GM10248 (cell line): ENCODE results near the gene SLC37A4.
A peak's percentile ranks its signal among the peaks of the same experiment; 100 is the strongest.
"Not testable (repeated sequence)": the region's sequence is repeated elsewhere in the genome, so short reads cannot be mapped to it uniquely, and the experiment has no call there.

Source experiments
- CTCF ChIA-PET: fragments of 300-600 bp; sonication (Branson Sonifier 250); formaldehyde crosslinking; extraction: SDS; loops from one replicate; lab custom pipeline; 2021; ENCODE audit warnings: antibody characterized with exemption; lab: Yijun Ruan, JAX
- POLR2A ChIA-PET: fragments of 350-650 bp; sonication (Branson Sonifier 250); formaldehyde crosslinking; extraction: SDS; loops from one replicate; lab custom pipeline; 2020; ENCODE audit warnings: antibody characterized with exemption; lab: Yijun Ruan, JAX
- DNase-seq: peaks from one replicate; pipeline ENCODE4 v3.0.0; 2012; ENCODE audit errors: extremely low spot score
- TF ChIP-seq, protein P1 (sequence below): IDR thresholded peaks from 2 replicates; pipeline ENCODE4 v1.5.1; 2012; ENCODE audit warnings: mild to moderate bottlenecking, low read depth; ENCODE audit errors: extremely low read depth, missing control alignments, control extremely low read depth

Gene SLC37A4

DNA sequence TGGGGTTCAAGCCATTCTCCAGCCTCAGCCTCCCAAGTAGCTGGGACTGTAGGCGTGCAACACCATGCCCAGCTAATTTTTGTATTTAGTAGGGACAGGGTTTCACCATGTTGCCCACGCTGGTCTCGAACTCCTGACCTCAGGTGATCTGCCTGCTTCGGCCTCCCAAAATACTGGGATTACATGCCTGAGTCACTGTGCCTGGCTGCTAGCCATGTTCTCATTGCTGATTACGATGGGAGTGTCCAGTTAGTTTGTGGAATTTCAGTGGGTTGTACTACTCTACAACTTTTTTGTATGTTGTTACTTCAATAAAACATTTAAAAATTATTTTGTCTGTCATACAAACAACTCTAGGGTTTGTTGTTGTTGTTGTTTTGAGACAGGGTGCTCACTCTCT, 32.1 kb upstream of the SLC37A4 start:
- CTCF ChIA-PET = interaction anchor here (1.0 to 1.2 kb wide), 3 partner anchors 24 to 258 kb away, joined by 3 to 4 read pairs (median 3); a partner anchor contains a TSS
- POLR2A ChIA-PET = no interaction called here
- TF ChIP-seq, protein P1, sequence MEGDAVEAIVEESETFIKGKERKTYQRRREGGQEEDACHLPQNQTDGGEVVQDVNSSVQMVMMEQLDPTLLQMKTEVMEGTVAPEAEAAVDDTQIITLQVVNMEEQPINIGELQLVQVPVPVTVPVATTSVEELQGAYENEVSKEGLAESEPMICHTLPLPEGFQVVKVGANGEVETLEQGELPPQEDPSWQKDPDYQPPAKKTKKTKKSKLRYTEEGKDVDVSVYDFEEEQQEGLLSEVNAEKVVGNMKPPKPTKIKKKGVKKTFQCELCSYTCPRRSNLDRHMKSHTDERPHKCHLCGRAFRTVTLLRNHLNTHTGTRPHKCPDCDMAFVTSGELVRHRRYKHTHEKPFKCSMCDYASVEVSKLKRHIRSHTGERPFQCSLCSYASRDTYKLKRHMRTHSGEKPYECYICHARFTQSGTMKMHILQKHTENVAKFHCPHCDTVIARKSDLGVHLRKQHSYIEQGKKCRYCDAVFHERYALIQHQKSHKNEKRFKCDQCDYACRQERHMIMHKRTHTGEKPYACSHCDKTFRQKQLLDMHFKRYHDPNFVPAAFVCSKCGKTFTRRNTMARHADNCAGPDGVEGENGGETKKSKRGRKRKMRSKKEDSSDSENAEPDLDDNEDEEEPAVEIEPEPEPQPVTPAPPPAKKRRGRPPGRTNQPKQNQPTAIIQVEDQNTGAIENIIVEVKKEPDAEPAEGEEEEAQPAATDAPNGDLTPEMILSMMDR = no peak
- no peak for DNase-seq

DNA sequence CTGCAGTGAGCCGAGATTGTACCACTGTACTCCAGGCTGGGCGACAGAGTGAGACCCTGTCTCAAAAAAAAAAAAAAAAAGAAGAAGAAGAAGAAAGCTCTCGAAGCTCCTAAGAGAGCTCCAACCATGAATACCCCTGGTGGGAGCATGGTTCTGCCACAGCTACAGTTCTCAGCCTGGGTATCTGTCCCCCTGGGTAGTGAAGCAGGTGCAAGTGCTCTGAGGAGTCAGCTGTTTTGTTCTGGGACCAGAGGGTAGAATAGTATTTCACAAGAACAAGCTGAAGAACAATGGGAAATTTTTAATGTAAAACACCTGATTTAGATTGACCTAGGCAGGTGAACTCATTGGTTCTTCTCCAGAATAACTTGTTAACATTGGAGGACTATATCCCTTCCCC, 30.6 kb upstream of the SLC37A4 start:
- ChIA-PET CTCF (interaction anchor here (1.1 to 1.3 kb wide), 3 partner anchors 12 to 277 kb away, joined by 3 read pairs; no protein-coding TSS in a partner anchor), POLR2A (no interaction called here)
- TF ChIP-seq, protein P1 = no peak
- no peak for DNase-seq

DNA sequence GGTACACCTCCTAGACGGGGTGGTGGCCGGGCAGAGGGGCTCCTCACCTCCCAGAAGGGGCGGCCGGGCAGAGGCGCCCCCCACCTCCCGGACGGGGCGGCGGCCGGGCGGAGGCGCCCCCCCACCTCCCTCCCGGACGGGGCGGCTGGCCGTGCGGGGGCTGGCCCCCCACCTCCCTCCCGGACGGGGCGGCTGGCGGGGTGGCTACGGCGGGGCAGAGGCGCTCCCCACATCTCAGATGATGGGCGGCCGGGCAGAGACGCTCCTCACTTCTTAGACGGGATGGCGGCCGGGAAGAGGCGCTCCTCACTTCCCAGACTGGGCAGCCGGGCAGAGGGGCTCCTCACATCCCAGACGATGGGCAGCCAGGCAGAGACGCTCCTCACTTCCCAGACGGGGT, 28.5 kb upstream of the SLC37A4 start:
- POLR2A ChIA-PET, DNase-seq: not testable (repeated sequence)
- CTCF ChIA-PET = interaction anchor here (0.8 to 1.2 kb wide), 2 partner anchors 8 to 265 kb away, joined by 3 read pairs; no protein-coding TSS in a partner anchor

DNA sequence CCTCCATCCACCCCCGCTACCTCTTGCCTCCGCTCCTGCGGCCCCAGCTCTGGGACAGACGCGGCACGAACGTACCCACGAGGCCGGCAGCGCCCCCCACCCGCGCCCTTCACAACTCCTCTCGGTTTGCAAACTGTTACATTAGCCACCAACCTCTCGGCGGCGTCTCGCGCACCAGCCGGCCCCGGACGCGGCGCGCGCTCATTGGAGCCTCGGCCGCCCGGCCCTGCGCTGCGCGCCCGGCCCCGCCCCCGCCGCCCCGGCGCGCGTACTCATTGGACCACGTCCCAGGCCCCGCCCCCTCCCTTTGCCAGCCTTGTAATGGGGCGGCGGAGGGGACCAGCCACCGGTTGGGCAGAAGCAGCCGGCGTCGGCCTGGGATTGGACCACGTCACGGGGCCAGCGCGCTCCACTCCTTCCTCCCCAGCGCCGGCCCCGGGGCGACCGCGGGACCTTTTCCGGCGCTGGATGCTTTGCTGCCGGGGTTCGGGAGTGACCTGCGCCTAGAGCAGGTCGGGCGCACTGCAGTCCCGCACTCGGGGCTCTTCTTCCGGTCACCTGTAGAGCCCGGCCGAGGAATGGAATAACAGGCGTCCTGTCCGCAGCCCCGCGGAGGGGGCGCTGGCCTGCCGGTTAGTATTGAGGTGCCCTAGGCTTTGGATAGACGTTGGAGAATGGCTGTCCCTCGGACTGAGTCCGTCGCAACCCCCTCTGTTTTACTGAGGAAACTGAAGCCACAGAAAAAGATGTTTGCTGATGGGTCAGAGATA, 26.5 kb upstream of the SLC37A4 start, which contains the start of gene HYOU1:
Gene HYOU1, minus strand, starts transcription at position 206 of the 770 bp plus-strand sequence. CDS start 1,045 bp downstream, outside the sequence.
- peak; percentile 99 for DNase-seq
- POLR2A ChIA-PET = interaction anchor here (1.0 to 2.1 kb wide), 6 partner anchors 9 to 38 kb away, joined by 3 to 6 read pairs (median 4); partner anchors contain the start of genes HMBS and VPS11
- CTCF ChIA-PET = interaction anchor here (0.6 to 4.4 kb wide), 14 partner anchors 9 to 268 kb away, joined by 3 to 39 read pairs (median 3); partner anchors contain the start of genes DPAGT1 and VPS11
- TF ChIP-seq, protein P1 = peak; percentile 18

DNA sequence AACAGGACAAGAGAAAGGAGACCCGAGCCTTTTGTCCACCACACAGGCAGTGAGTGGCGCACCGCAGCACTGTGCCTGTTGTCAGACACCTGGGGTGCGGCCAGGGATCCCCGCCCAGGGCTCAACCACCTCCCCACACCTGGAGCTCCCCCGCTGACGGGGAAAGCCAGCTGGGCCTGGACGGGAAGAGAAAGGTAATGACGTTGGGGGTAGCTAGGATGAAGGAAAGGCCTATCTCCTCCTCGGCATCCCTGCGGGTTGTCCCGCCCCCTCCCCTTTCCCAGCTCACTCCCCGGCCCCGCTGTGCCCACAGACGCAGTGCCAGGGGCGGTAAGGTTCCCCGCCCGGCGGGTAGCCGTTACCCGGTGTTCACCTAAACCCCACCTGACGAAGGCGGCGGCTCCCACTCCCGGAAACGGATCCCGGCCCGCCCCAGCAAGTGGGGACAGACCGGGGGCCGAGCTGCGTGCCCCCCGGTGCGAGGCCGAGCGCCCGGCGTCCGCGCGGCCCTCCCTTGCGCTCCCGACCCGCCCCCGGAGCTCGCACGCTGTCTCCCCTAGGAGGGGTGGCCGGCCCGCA, 25.8 kb upstream of the SLC37A4 start:
- TF ChIP-seq, protein P1 = no peak
- ChIA-PET POLR2A (interaction anchor here (1.0 to 2.1 kb wide), 7 partner anchors 8 to 38 kb away, joined by 3 to 6 read pairs (median 5); partner anchors contain the start of genes HMBS, TRAPPC4 and VPS11), CTCF (interaction anchor here (0.6 to 4.4 kb wide), 13 partner anchors 9 to 269 kb away, joined by 3 to 39 read pairs (median 3); partner anchors contain the start of genes DPAGT1 and VPS11)
- DNase-seq = peak; percentile 39

DNA sequence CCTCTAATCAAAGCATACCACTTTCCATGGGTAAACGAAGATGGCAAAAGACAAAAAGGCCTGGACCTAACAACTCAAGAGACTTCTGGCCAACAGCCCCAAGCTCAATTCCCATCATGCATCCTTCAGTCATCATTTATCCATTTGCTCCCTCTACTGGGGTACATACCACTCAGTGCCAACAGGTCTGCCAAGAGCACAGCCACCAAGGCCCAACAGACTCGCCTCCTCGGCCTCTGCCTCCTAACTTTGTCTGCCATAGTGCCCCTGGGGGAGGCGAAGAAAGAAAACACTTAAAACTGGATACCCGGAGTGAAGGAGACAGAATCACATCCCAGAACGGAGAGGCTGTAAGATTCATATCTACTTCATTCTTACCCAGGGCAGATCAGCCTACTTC, 25.2 kb upstream of the SLC37A4 start:
- DNase-seq = no peak

More for the DNA sequence above, 25.2 kb upstream of the SLC37A4 start:
- CTCF ChIA-PET = interaction anchor here (0.7 to 4.4 kb wide), 8 partner anchors 11 to 269 kb away, joined by 3 to 39 read pairs (median 3); partner anchors contain the start of gene VPS11
- POLR2A ChIA-PET = interaction anchor here (1.0 to 2.1 kb wide), 7 partner anchors 8 to 39 kb away, joined by 3 to 6 read pairs (median 5); partner anchors contain the start of genes HMBS, TRAPPC4 and VPS11
- TF ChIP-seq, protein P1 = peak; percentile 23
